GM23338 (cell line): ENCODE data around the gene GHR. TPM values are rescaled to one million over a fixed set of nuclear protein-coding genes. Genes with fewer than 3 reads are reported as not detected.

ENCODE experiments used
- ATAC-seq: fragments of 200-7000 bp; cut with Tn5 transposase; 3 replicates; pipeline ENCODE4 v1.9.1; 2020
- DNase-seq: peaks from one replicate; pipeline ENCODE4 v3.0.0-alpha.2; 2015; ENCODE audit warnings: low spot score
- H2AFZ ChIP-seq: fragments of 200-600 bp; sonication (generic); 2 replicates; pipeline ENCODE4 v1.8.0; 2016; ENCODE audit warnings: antibody characterized with exemption, mild to moderate bottlenecking, moderate library complexity
- H3F3A ChIP-seq: fragments of 200-600 bp; sonication (generic); replicated peaks from 2 replicates; pipeline ENCODE4 v1.8.0; 2017; ENCODE audit warnings: antibody characterized with exemption, mixed run types, low read depth
- H3K27ac ChIP-seq: fragments of 200-600 bp; sonication (generic); 2 replicates; pipeline ENCODE4 v1.6.1; 2016; ENCODE audit warnings: low read depth
- H3K27me3 ChIP-seq: fragments of 200-600 bp; sonication (generic); 2 replicates; pipeline ENCODE4 v1.8.0; 2016; ENCODE audit warnings: mild to moderate bottlenecking, mixed run types, moderate library complexity; ENCODE audit not compliant: insufficient read depth
- H3K36me3 ChIP-seq: fragments of 200-600 bp; sonication (generic); 2 replicates; pipeline ENCODE4 v1.8.0; 2016; ENCODE audit warnings: mild to moderate bottlenecking; ENCODE audit not compliant: insufficient read depth
- H3K4me1 ChIP-seq: fragments of 200-600 bp; sonication (generic); 2 replicates; pipeline ENCODE4 v1.8.0; 2016; ENCODE audit warnings: mild to moderate bottlenecking, moderate library complexity; ENCODE audit not compliant: insufficient read depth
- H3K4me2 ChIP-seq: fragments of 200-600 bp; sonication (generic); 2 replicates; pipeline ENCODE4 v1.7.1; 2017; ENCODE audit warnings: mixed run types
- H3K4me3 ChIP-seq: fragments of 200-600 bp; sonication (generic); 2 replicates; pipeline ENCODE4 v1.6.1; 2016; ENCODE audit warnings: mixed run types
- H3K79me2 ChIP-seq: fragments of 200-600 bp; sonication (generic); replicated peaks from 2 replicates; pipeline ENCODE4 v1.8.0; 2017; ENCODE audit warnings: mild to moderate bottlenecking; ENCODE audit not compliant: insufficient read depth
- H3K9me2 ChIP-seq: fragments of 200-600 bp; sonication (generic); 2 replicates; pipeline ENCODE4 v1.8.0; 2017; ENCODE audit not compliant: insufficient read depth
- H4K20me1 ChIP-seq: fragments of 200-600 bp; sonication (generic); replicated peaks from 2 replicates; pipeline ENCODE4 v1.8.0; 2017; ENCODE audit warnings: mild to moderate bottlenecking; ENCODE audit not compliant: insufficient read depth
- H3K27ac Mint-ChIP-seq: 2 replicates; pipeline ENCODE4 v1.8.0; 2020; ENCODE audit warnings: inconsistent platforms, mild to moderate bottlenecking, moderate library complexity, mixed read lengths
- H3K27me3 Mint-ChIP-seq: 3 replicates; pipeline ENCODE4 v1.8.0; 2022; ENCODE audit warnings: low read depth, mild to moderate bottlenecking, moderate library complexity, mixed read lengths, inconsistent platforms; ENCODE audit not compliant: insufficient read depth, poor library complexity
- H3K36me3 Mint-ChIP-seq: 3 replicates; pipeline ENCODE4 v1.8.0; 2021; ENCODE audit warnings: low read depth, mild to moderate bottlenecking, inconsistent platforms, moderate library complexity, mixed read lengths
- H3K4me1 Mint-ChIP-seq: 3 replicates; pipeline ENCODE4 v1.8.0; 2020; ENCODE audit warnings: mild to moderate bottlenecking, inconsistent platforms, mixed read lengths
- H3K4me3 Mint-ChIP-seq: 3 replicates; pipeline ENCODE4 v1.8.0; 2021; ENCODE audit warnings: moderate library complexity, mild to moderate bottlenecking, inconsistent platforms, mixed read lengths
- H3K9me3 Mint-ChIP-seq: 3 replicates; pipeline ENCODE4 v1.8.0; 2020; ENCODE audit warnings: moderate library complexity, mild to moderate bottlenecking, inconsistent platforms, mixed read lengths
- CREB1 ChIP-seq: fragments of 250-450 bp; sonication (Bioruptor Pico); IDR thresholded peaks from 2 replicates; pipeline ENCODE4 v1.5.0; 2020; ENCODE audit warnings: low read depth, mild to moderate bottlenecking, moderate library complexity
- CTCF ChIP-seq, 2 experiments: fragments of 200-600 bp in 1 of 2; sonication (generic) in 1 of 2; conservative IDR thresholded peaks; 2 replicates each; pipeline versions ENCODE4 v1.5.1 to v1.6.1; 2016 to 2017; ENCODE audit warnings: antibody characterized with exemption in 2 of 2, low read depth in 2 of 2, mild to moderate bottlenecking in 2 of 2, moderate library complexity in 1 of 2
- EZH2 ChIP-seq: fragments of 200-600 bp; sonication (generic); IDR thresholded peaks from one replicate; pipeline ENCODE4 v1.8.0; 2017; ENCODE audit warnings: antibody characterized with exemption, mild to moderate bottlenecking, low read depth; ENCODE audit not compliant: unreplicated experiment
- EZH2phosphoT487 ChIP-seq: fragments of 200-600 bp; sonication (generic); IDR thresholded peaks from one replicate; pipeline ENCODE4 v1.8.1; 2018; ENCODE audit warnings: antibody characterized with exemption; ENCODE audit not compliant: unreplicated experiment
- JUNB ChIP-seq: IDR thresholded peaks from one replicate; pipeline ENCODE4 v1.6.1; 2016; ENCODE audit warnings: antibody characterized with exemption; ENCODE audit not compliant: unreplicated experiment
- REST ChIP-seq: IDR thresholded peaks from one replicate; pipeline ENCODE4 v1.6.1; 2018; ENCODE audit warnings: antibody characterized with exemption; ENCODE audit not compliant: unreplicated experiment
- STAT1 ChIP-seq: IDR thresholded peaks from one replicate; pipeline ENCODE4 v1.6.1; 2016; ENCODE audit warnings: antibody characterized with exemption; ENCODE audit not compliant: unreplicated experiment
- ZNF114 ChIP-seq: fragments of 250-450 bp; sonication (Bioruptor Pico); IDR thresholded peaks from 2 replicates; pipeline ENCODE4 v1.5.0; 2020; ENCODE audit warnings: mild to moderate bottlenecking, moderate library complexity
- polyA plus RNA-seq: library from polyadenylated mRNA; unstranded; fragments of >200 nt; fragmentation: Nextera tagmentation; extraction: Ambion mirVana; gene quantifications from 2 replicates; pipeline ENCODE4 v1.2.1, GENCODE V29; 2016
- total RNA-seq: library from RNA; depleted of rRNA; stranded (reverse); fragments of >200 nt; shearing (Covaris generic); gene quantifications from 2 replicates; pipeline ENCODE4 v1.2.3, GENCODE V29; 2014

The GHR gene
- total and polyA plus RNA-seq, 2 experiments from 2014 or later: 0.21 to 1.9 TPM

- no peak for TF ChIP-seq REST
- no peak for TF ChIP-seq CTCF (conservative IDR thresholded peaks at IDR 0.05; ENCODE audit: low read depth in 2 of 2)
- TF ChIP-seq STAT1: no peak
- TF ChIP-seq EZH2: no peak
- no peak for TF ChIP-seq JUNB
- TF ChIP-seq CREB1: no peak
Observed at GRCh38 chr5:42614509-42614908, 191.3 kb downstream of the GHR start (continued).

- ATAC-seq (no peak), DNase-seq (no peak)
- H3K4me1 Mint-ChIP-seq: no peaks in the 10 kb centered on the region
- Histone ChIP-seq H3K79me2 (no peaks in the 10 kb centered on the region), H3K27ac (no peak overlapping the region), H3K9me2 (no peaks in the 10 kb centered on the region), H3K27me3 (no peaks in the 10 kb centered on the region), H2AFZ (peak overlapping the region; percentile 28; the same call in 1 of the 2 replicates), H4K20me1 (no peaks in the 10 kb centered on the region), H3K4me3 (no peak overlapping the region), H3K36me3 (no peaks in the 10 kb centered on the region), H3K4me1 (no peaks in the 10 kb centered on the region), H3F3A (no peaks in the 10 kb centered on the region), H3K4me2 (no peak overlapping the region)
- no peaks in the 10 kb centered on the region for H3K36me3 Mint-ChIP-seq
- H3K27ac Mint-ChIP-seq: no peak overlapping the region
- H3K27me3 Mint-ChIP-seq: peaks cover 2% of the 10 kb centered on the region
- H3K4me3 Mint-ChIP-seq: no peak overlapping the region
- TF ChIP-seq EZH2phosphoT487: no peak
- no peak for TF ChIP-seq STAT1
- no peak for TF ChIP-seq ZNF114 (CRISPR knock-in tag)
- no peak for TF ChIP-seq JUNB
- H3K9me3 Mint-ChIP-seq: peaks cover 9% of the 10 kb centered on the region
Observed at GRCh38 chr5:42620579-42621216, 197.5 kb downstream of the GHR start.

GRCh38 chr5:42621242-42621641, 198.0 kb downstream of the GHR start:
- Mint-ChIP-seq H3K27me3 (peaks cover 2% of the 10 kb centered on the region), H3K4me1 (peaks cover 2% of the 10 kb centered on the region), H3K27ac (no peak overlapping the region), H3K9me3 (peaks cover 12% of the 10 kb centered on the region), H3K36me3 (no peaks in the 10 kb centered on the region), H3K4me3 (no peak overlapping the region)
- Histone ChIP-seq H3K36me3 (no peaks in the 10 kb centered on the region), H3K9me2 (peaks cover 2% of the 10 kb centered on the region; the same call in 1 of the 2 replicates), H3K4me1 (no peaks in the 10 kb centered on the region), H3K4me3 (no peak overlapping the region), H3K27me3 (no peaks in the 10 kb centered on the region), H3F3A (no peaks in the 10 kb centered on the region), H2AFZ (peak overlapping the region; percentile 28; the same call in 1 of the 2 replicates), H3K27ac (no peak overlapping the region), H3K4me2 (no peak overlapping the region), H3K79me2 (no peaks in the 10 kb centered on the region), H4K20me1 (no peaks in the 10 kb centered on the region)
- DNase-seq (no peak), ATAC-seq (no peak)
- TF ChIP-seq EZH2phosphoT487 (no peak), REST (no peak), CREB1 (no peak)
